ENCODE measurements around the gene CXCR1. TPM values are rescaled to one million over a fixed set of nuclear protein-coding genes. Genes with fewer than 3 reads are reported as not detected.

Gene CXCR1
- total and polyA plus RNA-seq, 3 experiments from 2014 or later, result 1.1 TPM; not detected in 2

GRCh38 chr2:218155953-218156479 lies 10.7 kb downstream of the CXCR1 start:
- ChIA-PET CTCF (no interaction called here), POLR2A (no interaction called here)
- H3K4me1 ChIP-seq (ENCODE audit: insufficient read depth, low read length), result no peaks in the 10 kb centered on the region
- H3K27ac ChIP-seq (ENCODE audit: low read depth, low read length), result no peak overlapping the region
- Mint-ChIP-seq H3K27ac (no peak overlapping the region), H3K4me1 (no peaks in the 10 kb centered on the region), H3K9me3 (no peaks in the 10 kb centered on the region), H3K36me3 (no peaks in the 10 kb centered on the region), H3K4me3 (no peak overlapping the region), H3K27me3 (peaks cover 8 to 26% of the 10 kb centered on the region in 2 donors)
- no peaks in the 10 kb centered on the region for H3K36me3 ChIP-seq (ENCODE audit: insufficient read depth, low read length)
- no peaks in the 10 kb centered on the region for H3K9me3 ChIP-seq (ENCODE audit: low read length)
- H3K4me3 ChIP-seq (ENCODE audit: low read length), result no peak overlapping the region
- H3K27me3 ChIP-seq (ENCODE audit: insufficient read depth, low read length, poor library complexity, severe bottlenecking), result no peaks in the 10 kb centered on the region
- no peak for DNase-seq

GRCh38 chr2:218152777-218153176 lies 14.0 kb downstream of the CXCR1 start:
- H3K27me3 ChIP-seq (ENCODE audit: insufficient read depth, low read length, poor library complexity, severe bottlenecking), result no peaks in the 10 kb centered on the region
- no peak overlapping the region for H3K27ac ChIP-seq (ENCODE audit: low read depth, low read length)
- Mint-ChIP-seq H3K27ac (peak overlapping the region in 1 of 8 donors; percentile 69), H3K9me3 (no peaks in the 10 kb centered on the region), H3K4me1 (no peaks in the 10 kb centered on the region), H3K27me3 (peaks cover 13 to 29% of the 10 kb centered on the region in 2 donors), H3K36me3 (no peaks in the 10 kb centered on the region), H3K4me3 (no peak overlapping the region)
- no peak overlapping the region for H3K4me3 ChIP-seq (ENCODE audit: low read length)
- POLR2A ChIA-PET, result no interaction called here
- no peaks in the 10 kb centered on the region for H3K9me3 ChIP-seq (ENCODE audit: low read length)
- no peak for DNase-seq
- CTCF ChIA-PET, result no interaction called here
- no peaks in the 10 kb centered on the region for H3K36me3 ChIP-seq (ENCODE audit: insufficient read depth, low read length)
- H3K4me1 ChIP-seq (ENCODE audit: insufficient read depth, low read length), result no peaks in the 10 kb centered on the region

GRCh38 chr2:218152172-218152571 lies 14.6 kb downstream of the CXCR1 start:
- CTCF ChIA-PET, result no interaction called here
- H3K36me3 Mint-ChIP-seq, result no peaks in the 10 kb centered on the region

DNA sequence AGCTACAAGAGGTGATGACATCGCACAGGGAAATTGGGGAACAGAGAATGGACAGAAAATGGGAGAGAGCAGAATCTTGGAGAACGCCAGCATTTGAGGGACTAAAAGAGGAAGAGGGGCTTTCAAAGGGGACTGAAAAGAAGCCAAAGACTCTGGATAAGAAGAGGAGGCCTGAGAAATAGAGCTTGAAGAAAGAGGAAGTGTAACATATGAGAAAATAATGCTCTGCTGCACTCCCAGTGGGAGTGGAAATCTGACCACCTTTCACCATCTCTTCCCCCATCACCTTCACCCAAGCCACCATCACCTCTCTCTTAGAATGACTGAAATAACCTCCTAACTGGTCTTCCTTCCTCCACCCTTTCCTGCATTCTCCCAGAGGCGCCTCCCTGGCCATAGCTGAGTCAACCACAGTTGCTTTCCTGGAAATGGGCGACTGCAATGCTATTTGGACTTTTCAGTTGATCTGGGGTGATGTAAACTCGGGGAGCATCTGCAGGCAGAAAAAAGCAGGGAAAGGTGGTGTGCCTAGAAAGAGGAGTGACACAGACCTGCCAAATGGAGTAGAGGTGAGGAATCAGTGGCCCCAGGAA lies 16.8 kb downstream of the CXCR1 start:
- H3K4me1 ChIP-seq (ENCODE audit: insufficient read depth, low read length), result no peaks in the 10 kb centered on the region
- Mint-ChIP-seq H3K4me1 (no peaks in the 10 kb centered on the region), H3K27ac (no peak overlapping the region), H3K9me3 (peaks cover 0 to under 1% (median 0%) of the 10 kb centered on the region in 5 donors), H3K4me3 (no peak overlapping the region), H3K36me3 (peaks cover 0 to 5% (median 0%) of the 10 kb centered on the region in 3 donors), H3K27me3 (peaks cover 7 to 18% of the 10 kb centered on the region in 2 donors)
- H3K27me3 ChIP-seq (ENCODE audit: insufficient read depth, low read length, poor library complexity, severe bottlenecking), result no peaks in the 10 kb centered on the region
- no peak for DNase-seq
- ChIA-PET CTCF (no interaction called here), POLR2A (no interaction called here)
- no peaks in the 10 kb centered on the region for H3K9me3 ChIP-seq (ENCODE audit: low read length)
- H3K27ac ChIP-seq (ENCODE audit: low read depth, low read length), result no peak overlapping the region
- no peaks in the 10 kb centered on the region for H3K36me3 ChIP-seq (ENCODE audit: insufficient read depth, low read length)
- no peak overlapping the region for H3K4me3 ChIP-seq (ENCODE audit: low read length)

More at GRCh38 chr2:218152172-218152571, 14.6 kb downstream of the CXCR1 start:
- Histone ChIP-seq H3K4me1 (ENCODE audit: insufficient read depth, low read length) (no peaks in the 10 kb centered on the region), H3K36me3 (ENCODE audit: insufficient read depth, low read length) (no peaks in the 10 kb centered on the region), H3K9me3 (ENCODE audit: low read length) (no peaks in the 10 kb centered on the region), H3K27ac (ENCODE audit: low read depth, low read length) (no peak overlapping the region), H3K27me3 (ENCODE audit: insufficient read depth, low read length, poor library complexity, severe bottlenecking) (no peaks in the 10 kb centered on the region), H3K4me3 (ENCODE audit: low read length) (no peak overlapping the region)
- no peaks in the 10 kb centered on the region for H3K4me1 Mint-ChIP-seq
- no peak for DNase-seq
- H3K4me3 Mint-ChIP-seq, result no peak overlapping the region
- POLR2A ChIA-PET, result no interaction called here
- H3K27ac Mint-ChIP-seq, result no peak overlapping the region
- no peaks in the 10 kb centered on the region for H3K9me3 Mint-ChIP-seq
- peaks cover 13 to 26% of the 10 kb centered on the region in 2 donors for H3K27me3 Mint-ChIP-seq

DNA sequence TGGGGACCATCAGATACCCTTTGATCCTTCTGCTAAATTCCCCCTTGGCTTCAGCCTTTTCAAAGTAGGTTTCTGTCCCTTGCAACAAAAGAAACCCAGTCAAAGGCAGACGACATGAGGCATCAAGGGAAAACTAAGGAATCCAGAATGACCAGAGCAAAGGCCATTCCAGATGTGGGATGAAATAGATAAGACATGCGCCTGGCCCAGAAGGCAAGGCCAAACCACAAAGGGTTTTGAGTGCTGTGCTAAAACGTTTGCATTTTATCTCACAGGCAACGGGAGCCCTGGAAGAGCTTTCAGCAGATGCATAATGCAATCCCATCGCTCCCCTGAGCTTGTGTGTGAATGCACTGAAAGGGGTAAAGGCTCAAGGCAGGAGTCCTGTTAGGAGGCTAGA lies 17.7 kb downstream of the CXCR1 start:
- no peak for DNase-seq
- ChIA-PET POLR2A (no interaction called here), CTCF (no interaction called here)
- H3K4me3 ChIP-seq (ENCODE audit: low read length), result no peak overlapping the region
- no peaks in the 10 kb centered on the region for H3K27me3 ChIP-seq (ENCODE audit: insufficient read depth, low read length, poor library complexity, severe bottlenecking)
- Mint-ChIP-seq H3K4me3 (no peak overlapping the region), H3K27ac (no peak overlapping the region), H3K9me3 (peaks cover 0 to 3% (median 2%) of the 10 kb centered on the region in 5 donors), H3K36me3 (peaks cover 0 to 10% (median 0%) of the 10 kb centered on the region in 3 donors), H3K4me1 (no peaks in the 10 kb centered on the region), H3K27me3 (peaks cover 7 to 16% of the 10 kb centered on the region in 2 donors)
- no peaks in the 10 kb centered on the region for H3K4me1 ChIP-seq (ENCODE audit: insufficient read depth, low read length)
- H3K9me3 ChIP-seq (ENCODE audit: low read length), result no peaks in the 10 kb centered on the region
- H3K27ac ChIP-seq (ENCODE audit: low read depth, low read length), result no peak overlapping the region
- H3K36me3 ChIP-seq (ENCODE audit: insufficient read depth, low read length), result no peaks in the 10 kb centered on the region

GRCh38 chr2:218146056-218146455 lies 20.7 kb downstream of the CXCR1 start:
- CTCF ChIA-PET, result no interaction called here

GRCh38 chr2:218145124-218145523 lies 21.6 kb downstream of the CXCR1 start:
- Histone ChIP-seq H3K27me3 (ENCODE audit: insufficient read depth, low read length, poor library complexity, severe bottlenecking) (peaks cover 3% of the 10 kb centered on the region), H3K4me1 (ENCODE audit: insufficient read depth, low read length) (no peaks in the 10 kb centered on the region), H3K4me3 (ENCODE audit: low read length) (no peak overlapping the region), H3K36me3 (ENCODE audit: insufficient read depth, low read length) (no peaks in the 10 kb centered on the region), H3K27ac (ENCODE audit: low read depth, low read length) (no peak overlapping the region), H3K9me3 (ENCODE audit: low read length) (no peaks in the 10 kb centered on the region)
- H3K4me1 Mint-ChIP-seq, result no peaks in the 10 kb centered on the region
- peaks cover 0 to 5% (median 3%) of the 10 kb centered on the region in 5 donors for H3K9me3 Mint-ChIP-seq
- H3K27me3 Mint-ChIP-seq, result peaks cover 13 to 31% of the 10 kb centered on the region in 2 donors
- H3K27ac Mint-ChIP-seq, result no peak overlapping the region
- DNase-seq, result no peak
- CTCF ChIA-PET, result no interaction called here
- peaks cover 0 to 10% (median 0%) of the 10 kb centered on the region in 3 donors for H3K36me3 Mint-ChIP-seq
- H3K4me3 Mint-ChIP-seq, result no peak overlapping the region
- POLR2A ChIA-PET, result no interaction called here

More at GRCh38 chr2:218146056-218146455, 20.7 kb downstream of the CXCR1 start:
- no peak for DNase-seq
- H3K4me3 ChIP-seq (ENCODE audit: low read length), result no peak overlapping the region
- no peaks in the 10 kb centered on the region for H3K9me3 ChIP-seq (ENCODE audit: low read length)
- H3K27ac ChIP-seq (ENCODE audit: low read depth, low read length), result no peak overlapping the region
- Mint-ChIP-seq H3K27ac (no peak overlapping the region), H3K36me3 (peaks cover 0 to 10% (median 0%) of the 10 kb centered on the region in 3 donors), H3K4me3 (no peak overlapping the region), H3K27me3 (peaks cover 13 to 25% of the 10 kb centered on the region in 2 donors), H3K4me1 (no peaks in the 10 kb centered on the region), H3K9me3 (peaks cover 0 to 5% (median 3%) of the 10 kb centered on the region in 5 donors)
- H3K36me3 ChIP-seq (ENCODE audit: insufficient read depth, low read length), result no peaks in the 10 kb centered on the region
- H3K27me3 ChIP-seq (ENCODE audit: insufficient read depth, low read length, poor library complexity, severe bottlenecking), result no peaks in the 10 kb centered on the region
- POLR2A ChIA-PET, result no interaction called here
- no peaks in the 10 kb centered on the region for H3K4me1 ChIP-seq (ENCODE audit: insufficient read depth, low read length)

GRCh38 chr2:218138047-218138446 lies 28.7 kb downstream of the CXCR1 start:
- no peaks in the 10 kb centered on the region for H3K36me3 ChIP-seq (ENCODE audit: insufficient read depth, low read length)
- no peaks in the 10 kb centered on the region for H3K36me3 Mint-ChIP-seq
- no peak overlapping the region for H3K4me3 ChIP-seq (ENCODE audit: low read length)
- no peaks in the 10 kb centered on the region for H3K9me3 ChIP-seq (ENCODE audit: low read length)
- H3K27ac ChIP-seq (ENCODE audit: low read depth, low read length), result no peak overlapping the region
- no peak overlapping the region for H3K27ac Mint-ChIP-seq
- no peak for DNase-seq
- H3K27me3 ChIP-seq (ENCODE audit: insufficient read depth, low read length, poor library complexity, severe bottlenecking), result peaks cover 4% of the 10 kb centered on the region
- ChIA-PET CTCF (no interaction called here), POLR2A (no interaction called here)
- H3K9me3 Mint-ChIP-seq, result no peaks in the 10 kb centered on the region
- H3K4me3 Mint-ChIP-seq, result no peak overlapping the region
- H3K4me1 Mint-ChIP-seq, result no peaks in the 10 kb centered on the region
- H3K27me3 Mint-ChIP-seq, result peaks cover 38 to 74% of the 10 kb centered on the region in 2 donors
- H3K4me1 ChIP-seq (ENCODE audit: insufficient read depth, low read length), result no peaks in the 10 kb centered on the region
